Immature natural killer cell (primary cell): ENCODE measurements around the gene TBC1D22B. TPM values are rescaled to one million over a fixed set of nuclear protein-coding genes. Genes with fewer than 3 reads are reported as not detected.
"Not testable (repeated sequence)": the region's sequence is repeated elsewhere in the genome, so short reads cannot be mapped to it uniquely, and the experiment has no call there.

ENCODE experiments used
- DNase-seq, 3 donors: peaks; one replicate each; pipeline ENCODE4 v3.0.0; 2022; ENCODE audit warnings: mixed read lengths in 1 of 3
- H3K27ac Mint-ChIP-seq, 6 donors: one replicate each; pipeline ENCODE4 v1.8.0; 2020; ENCODE audit warnings: mixed read lengths in 6 of 6, mild to moderate bottlenecking in 5 of 6, inconsistent platforms in 4 of 6, moderate library complexity in 3 of 6
- H3K27me3 Mint-ChIP-seq, 3 donors: one replicate each; pipeline ENCODE4 v1.8.0; 2020 to 2021; ENCODE audit warnings: low read depth in 3 of 3, mild to moderate bottlenecking in 3 of 3, mixed read lengths in 3 of 3, moderate library complexity in 3 of 3, inconsistent platforms in 1 of 3
- H3K36me3 Mint-ChIP-seq, 3 donors: one replicate each; pipeline ENCODE4 v1.8.0; 2020; ENCODE audit warnings: mixed read lengths in 3 of 3, inconsistent platforms in 2 of 3, mild to moderate bottlenecking in 2 of 3
- H3K4me1 Mint-ChIP-seq, 2 donors: one replicate each; pipeline ENCODE4 v1.8.0; 2020; ENCODE audit warnings: inconsistent platforms in 2 of 2, mild to moderate bottlenecking in 2 of 2, mixed read lengths in 2 of 2, moderate library complexity in 1 of 2
- H3K4me3 Mint-ChIP-seq, 5 donors: one replicate each; pipeline ENCODE4 v1.8.0; 2020; ENCODE audit warnings: mild to moderate bottlenecking in 5 of 5, mixed read lengths in 5 of 5, inconsistent platforms in 3 of 5, moderate library complexity in 3 of 5
- H3K9me3 Mint-ChIP-seq, 6 donors: one replicate each; pipeline ENCODE4 v1.8.0; 2020; ENCODE audit warnings: mild to moderate bottlenecking in 6 of 6, mixed read lengths in 6 of 6, inconsistent platforms in 4 of 6, moderate library complexity in 3 of 6
- polyA plus RNA-seq, 3 donors: library from polyadenylated mRNA; unstranded; fragments of 300-500 nt; fragmentation: Illumina TruSeq; gene quantifications; one replicate each; pipeline ENCODE4 v1.2.3, GENCODE V29; 2021

Gene TBC1D22B
- polyA plus RNA-seq, 3 donors from 2014 or later, result 4.3 to 8.4 (median 7.2) TPM

- Mint-ChIP-seq H3K36me3 (peaks cover 21 to 47% (median 28%) of the 10 kb centered on the region in 3 donors), H3K4me1 (peaks cover 4 to 13% of the 10 kb centered on the region in 2 donors), H3K27ac (no peak overlapping the region), H3K27me3 (no peaks in the 10 kb centered on the region), H3K9me3 (no peaks in the 10 kb centered on the region), H3K4me3 (no peak overlapping the region)
- no peak for DNase-seq
These were observed 26.1 kb downstream of the TBC1D22B start for GRCh38 chr6:37283671-37284151.

GRCh38 chr6:37284781-37285180, 27.2 kb downstream of the TBC1D22B start:
- H3K4me1 Mint-ChIP-seq, result peaks cover 8 to 12% of the 10 kb centered on the region in 2 donors
- no peak overlapping the region for H3K4me3 Mint-ChIP-seq
- DNase-seq, result no peak
- H3K36me3 Mint-ChIP-seq, result peaks cover 22 to 44% (median 28%) of the 10 kb centered on the region in 3 donors
- no peaks in the 10 kb centered on the region for H3K9me3 Mint-ChIP-seq
- no peak overlapping the region for H3K27ac Mint-ChIP-seq
- H3K27me3 Mint-ChIP-seq, result no peaks in the 10 kb centered on the region

GRCh38 chr6:37285861-37286311, 28.3 kb downstream of the TBC1D22B start:
- Mint-ChIP-seq H3K27me3 (no peaks in the 10 kb centered on the region), H3K27ac (no peak overlapping the region), H3K36me3 (peaks cover 20 to 45% (median 28%) of the 10 kb centered on the region in 3 donors), H3K4me1 (peaks cover 12 to 15% of the 10 kb centered on the region in 2 donors), H3K9me3 (no peaks in the 10 kb centered on the region), H3K4me3 (no peak overlapping the region)
- DNase-seq, result no peak

GRCh38 chr6:37287519-37288157, 30.1 kb downstream of the TBC1D22B start:
- Mint-ChIP-seq H3K27ac (no peak overlapping the region), H3K36me3 (peaks cover 24 to 55% (median 30%) of the 10 kb centered on the region in 3 donors), H3K4me3 (no peak overlapping the region), H3K9me3 (no peaks in the 10 kb centered on the region), H3K27me3 (no peaks in the 10 kb centered on the region), H3K4me1 (peaks cover 12 to 22% of the 10 kb centered on the region in 2 donors)
- no peak for DNase-seq

- Mint-ChIP-seq H3K27me3 (no peaks in the 10 kb centered on the region), H3K9me3 (no peaks in the 10 kb centered on the region), H3K4me1 (peaks cover 12 to 22% of the 10 kb centered on the region in 2 donors), H3K27ac (no peak overlapping the region), H3K36me3 (peaks cover 25 to 52% (median 25%) of the 10 kb centered on the region in 3 donors), H3K4me3 (no peak overlapping the region)
- DNase-seq, result no peak
These were observed 30.7 kb downstream of the TBC1D22B start for GRCh38 chr6:37288247-37288646.

- no peak overlapping the region for H3K4me3 Mint-ChIP-seq
- no peaks in the 10 kb centered on the region for H3K27me3 Mint-ChIP-seq
- peak overlapping the region in 5 of 6 donors; percentile 0 to 61 (median 25) for H3K27ac Mint-ChIP-seq
- peaks cover 21 to 49% (median 26%) of the 10 kb centered on the region in 3 donors for H3K36me3 Mint-ChIP-seq
- peaks cover 12 to 22% of the 10 kb centered on the region in 2 donors for H3K4me1 Mint-ChIP-seq
- no peaks in the 10 kb centered on the region for H3K9me3 Mint-ChIP-seq
- DNase-seq, result peak in 1 of 3 donors; percentile 5
These were observed 32.4 kb downstream of the TBC1D22B start for GRCh38 chr6:37289931-37290330.

- Mint-ChIP-seq H3K36me3 (peaks cover 29 to 51% (median 32%) of the 10 kb centered on the region in 3 donors), H3K9me3 (no peaks in the 10 kb centered on the region), H3K4me3 (no peak overlapping the region), H3K27me3 (no peaks in the 10 kb centered on the region), H3K4me1 (peaks cover 12 to 22% of the 10 kb centered on the region in 2 donors), H3K27ac (peak overlapping the region in 2 of 6 donors; percentile 2 to 16)
- DNase-seq, result no peak
These were observed 35.9 kb downstream of the TBC1D22B start for GRCh38 chr6:37293426-37293825.

- not testable (repeated sequence) for H3K4me1 Mint-ChIP-seq, H3K4me3 Mint-ChIP-seq, DNase-seq, H3K9me3 Mint-ChIP-seq, H3K27ac Mint-ChIP-seq, H3K27me3 Mint-ChIP-seq
- H3K36me3 Mint-ChIP-seq, result peaks cover 40 to 41% (median 40%) of the 10 kb centered on the region in 3 donors
These were observed 40.1 kb downstream of the TBC1D22B start for GRCh38 chr6:37297637-37298036.

GRCh38 chr6:37298958-37299357, 41.4 kb downstream of the TBC1D22B start:
- no peaks in the 10 kb centered on the region for H3K4me1 Mint-ChIP-seq
- H3K27me3 Mint-ChIP-seq, result no peaks in the 10 kb centered on the region
- H3K27ac Mint-ChIP-seq, result no peak overlapping the region
- no peaks in the 10 kb centered on the region for H3K9me3 Mint-ChIP-seq
- H3K36me3 Mint-ChIP-seq, result peaks cover 42 to 46% (median 44%) of the 10 kb centered on the region in 3 donors
- DNase-seq, result no peak
- H3K4me3 Mint-ChIP-seq, result no peak overlapping the region

- Mint-ChIP-seq H3K4me1 (no peaks in the 10 kb centered on the region), H3K27ac (no peak overlapping the region), H3K36me3 (peaks cover 50 to 53% (median 50%) of the 10 kb centered on the region in 3 donors), H3K4me3 (no peak overlapping the region), H3K27me3 (no peaks in the 10 kb centered on the region), H3K9me3 (no peaks in the 10 kb centered on the region)
- DNase-seq, result no peak
These were observed 42.4 kb downstream of the TBC1D22B start for GRCh38 chr6:37299990-37300389.

- Mint-ChIP-seq H3K27me3 (no peaks in the 10 kb centered on the region), H3K9me3 (no peaks in the 10 kb centered on the region), H3K4me3 (no peak overlapping the region), H3K36me3 (peaks cover 41 to 47% (median 43%) of the 10 kb centered on the region in 3 donors), H3K27ac (no peak overlapping the region), H3K4me1 (no peaks in the 10 kb centered on the region)
- DNase-seq, result no peak
These were observed 44.6 kb downstream of the TBC1D22B start for GRCh38 chr6:37302086-37302686.

- H3K4me1 Mint-ChIP-seq, result no peaks in the 10 kb centered on the region
- peaks cover 34 to 39% (median 35%) of the 10 kb centered on the region in 3 donors for H3K36me3 Mint-ChIP-seq
- H3K4me3 Mint-ChIP-seq, result no peak overlapping the region
- no peak for DNase-seq
- no peak overlapping the region for H3K27ac Mint-ChIP-seq
- H3K27me3 Mint-ChIP-seq, result no peaks in the 10 kb centered on the region
- H3K9me3 Mint-ChIP-seq, result no peaks in the 10 kb centered on the region
These were observed 45.6 kb downstream of the TBC1D22B start for GRCh38 chr6:37303091-37303660.

- H3K27me3 Mint-ChIP-seq, result no peaks in the 10 kb centered on the region
- peaks cover 32 to 35% (median 34%) of the 10 kb centered on the region in 3 donors for H3K36me3 Mint-ChIP-seq
- no peak overlapping the region for H3K27ac Mint-ChIP-seq
- H3K4me3 Mint-ChIP-seq, result no peak overlapping the region
- H3K9me3 Mint-ChIP-seq, result no peaks in the 10 kb centered on the region
- no peak for DNase-seq
- H3K4me1 Mint-ChIP-seq, result no peaks in the 10 kb centered on the region
These were observed 46.4 kb downstream of the TBC1D22B start for GRCh38 chr6:37303891-37304503.

- no peak overlapping the region for H3K4me3 Mint-ChIP-seq
- no peak for DNase-seq
- no peaks in the 10 kb centered on the region for H3K4me1 Mint-ChIP-seq
- H3K9me3 Mint-ChIP-seq, result no peaks in the 10 kb centered on the region
- no peak overlapping the region for H3K27ac Mint-ChIP-seq
- no peaks in the 10 kb centered on the region for H3K27me3 Mint-ChIP-seq
- H3K36me3 Mint-ChIP-seq, result peaks cover 34 to 35% (median 34%) of the 10 kb centered on the region in 3 donors
These were observed 47.2 kb downstream of the TBC1D22B start for GRCh38 chr6:37304766-37305165.
